H1 (cell line): ENCODE measurements around the gene CMTR1. TPM values are rescaled to one million over a fixed set of nuclear protein-coding genes. Genes with fewer than 3 reads are reported as not detected.

Experiments
- CTCF ChIA-PET: fragments of 300-600 bp; sonication (Branson Sonifier 250); formaldehyde crosslinking; loops from one replicate; lab custom pipeline; 2021; ENCODE audit not compliant: partially characterized antibody; lab: Charles Lee
- POLR2A ChIA-PET: fragments of 300-600 bp; sonication (Branson Sonifier 250); formaldehyde crosslinking; loops from one replicate; lab custom pipeline; 2021; ENCODE audit warnings: inconsistent platforms; ENCODE audit not compliant: partially characterized antibody; lab: Charles Lee
- DNase-seq, 2 experiments: peaks; one replicate each; pipeline versions ENCODE4 v3.0.0 to v3.0.0-alpha.2; 2010 to 2022; ENCODE audit warnings: low spot score in 2 of 2, low read depth in 1 of 2, mixed read lengths in 1 of 2
- FAIRE-seq: peaks from 2 replicates; lab custom pipeline; 2011; peaks lifted over from hg19 to GRCh38; lab: Jason Lieb, UNC
- H2AFZ ChIP-seq: 2 replicates; pipeline ENCODE4 v1.8.1; 2012; ENCODE audit warnings: low read length, inconsistent platforms
- H2AK5ac ChIP-seq: 2 replicates; pipeline ENCODE4 v1.6.1; 2013; ENCODE audit warnings: low read depth, low read length
- H2BK120ac ChIP-seq: replicated peaks from 2 replicates; pipeline ENCODE3; 2013; ENCODE audit warnings: low read depth, low read length, inconsistent platforms
- H2BK12ac ChIP-seq: 2 replicates; pipeline ENCODE4 v1.6.1; 2013; ENCODE audit warnings: low read depth, low read length
- H2BK15ac ChIP-seq: 2 replicates; pipeline ENCODE4 v1.6.1; 2013; ENCODE audit warnings: low read length
- H2BK20ac ChIP-seq: 2 replicates; pipeline ENCODE4 v1.6.1; 2013; ENCODE audit warnings: low read length
- H2BK5ac ChIP-seq: 2 replicates; pipeline ENCODE4 v1.6.1; 2013; ENCODE audit warnings: low read depth, low read length
- H3K14ac ChIP-seq: 2 replicates; pipeline ENCODE4 v1.6.1; 2013; ENCODE audit warnings: inconsistent platforms; ENCODE audit not compliant: insufficient read length
- H3K18ac ChIP-seq: 2 replicates; pipeline ENCODE4 v1.6.1; 2013; ENCODE audit warnings: low read length; ENCODE audit errors: extremely low read depth
- H3K23ac ChIP-seq: 2 replicates; pipeline ENCODE4 v1.6.1; 2013; ENCODE audit warnings: inconsistent platforms; ENCODE audit not compliant: insufficient read length
- H3K23me2 ChIP-seq: 2 replicates; pipeline ENCODE4 v1.6.1; 2013; ENCODE audit warnings: low read depth, low read length
- H3K27ac ChIP-seq: 2 replicates; pipeline ENCODE4 v1.6.1; 2011; ENCODE audit warnings: low read depth, low read length, inconsistent platforms
- H3K27me3 ChIP-seq, 4 experiments: replicated peaks in 1 of 4; 1 replicate in 1 of 4; 2 replicates in 3 of 4; pipeline versions ENCODE4 v1.6.1 to v1.8.1; 2011 to 2013; ENCODE audit warnings: low read length in 3 of 4, mild to moderate bottlenecking in 3 of 4, inconsistent platforms in 2 of 4, mixed read lengths in 2 of 4, moderate library complexity in 1 of 4; ENCODE audit not compliant: control insufficient read depth in 3 of 4, insufficient read depth in 3 of 4; ENCODE audit errors: extremely low read depth in 1 of 4
- H3K36me3 ChIP-seq, 4 experiments: 2 replicates each; pipeline versions ENCODE4 v1.6.1 to v1.8.1; 2011 to 2013; ENCODE audit warnings: mild to moderate bottlenecking in 4 of 4, low read length in 3 of 4, moderate library complexity in 2 of 4, control low read depth in 1 of 4, inconsistent platforms in 1 of 4; ENCODE audit not compliant: insufficient read depth in 4 of 4, control insufficient read depth in 2 of 4
- H3K4ac ChIP-seq: replicated peaks from 2 replicates; pipeline ENCODE3; 2013; ENCODE audit warnings: low read length, low read depth, mixed read lengths, inconsistent platforms; ENCODE audit not compliant: insufficient read length
- H3K4me1 ChIP-seq, 4 experiments: replicated peaks in 1 of 4; 1 replicate in 1 of 4; 2 replicates in 3 of 4; pipeline versions ENCODE4 v1.6.1 to v1.8.1; 2011 to 2013; ENCODE audit warnings: low read length in 3 of 4, inconsistent platforms in 2 of 4, mixed read lengths in 1 of 4; ENCODE audit not compliant: insufficient read depth in 4 of 4, control insufficient read depth in 3 of 4
- H3K4me2 ChIP-seq, 2 experiments: 2 replicates each; pipeline versions ENCODE4 v1.6.1 to v1.8.1; 2011 to 2013; ENCODE audit warnings: low read depth in 2 of 2, low read length in 2 of 2, control low read depth in 1 of 2, inconsistent platforms in 1 of 2, mild to moderate bottlenecking in 1 of 2; ENCODE audit not compliant: insufficient read depth in 1 of 2
- H3K4me3 ChIP-seq, 4 experiments: fragments of 200-600, 300-600 bp in 1 of 4; sonication (generic), shearing (Covaris generic), sonication (Bioruptor Twin) in 1 of 4; 2 replicates each; pipeline versions ENCODE4 v1.5.1 to v1.8.1; 2011 to 2016; ENCODE audit warnings: low read length in 4 of 4, low read depth in 3 of 4, control low read depth in 2 of 4, inconsistent platforms in 2 of 4, mild to moderate bottlenecking in 2 of 4, mixed read lengths in 1 of 4, moderate library complexity in 1 of 4; ENCODE audit not compliant: insufficient read depth in 2 of 4; ENCODE audit errors: extremely low read depth in 1 of 4
- H3K56ac ChIP-seq: replicated peaks from 2 replicates; pipeline ENCODE3; 2013; ENCODE audit warnings: low read depth, mild to moderate bottlenecking, mixed read lengths, low read length, inconsistent platforms; ENCODE audit not compliant: insufficient read length
- H3K79me1 ChIP-seq: 2 replicates; pipeline ENCODE4 v1.6.1; 2013; ENCODE audit warnings: low read depth, low read length, control low read depth
- H3K79me2 ChIP-seq, 2 experiments: 2 replicates each; pipeline versions ENCODE4 v1.6.1 to v1.8.1; 2012 to 2013; ENCODE audit warnings: low read length in 2 of 2, mild to moderate bottlenecking in 2 of 2, inconsistent platforms in 1 of 2; ENCODE audit not compliant: insufficient read depth in 2 of 2, control insufficient read depth in 1 of 2
- H3K9ac ChIP-seq, 4 experiments: replicated peaks in 1 of 4; 1 replicate in 1 of 4; 2 replicates in 3 of 4; pipeline versions ENCODE4 v1.6.1 to v1.8.1; 2011 to 2013; ENCODE audit warnings: low read depth in 3 of 4, low read length in 3 of 4, control low read depth in 2 of 4, mild to moderate bottlenecking in 2 of 4, moderate library complexity in 2 of 4, inconsistent platforms in 1 of 4; ENCODE audit errors: extremely low read depth in 1 of 4
- H3K9me3 ChIP-seq, 2 experiments: 2 replicates each; pipeline versions ENCODE4 v1.6.1 to v1.8.1; 2012 to 2013; ENCODE audit warnings: mild to moderate bottlenecking in 2 of 2, moderate library complexity in 2 of 2, control low read depth in 1 of 2, inconsistent platforms in 1 of 2, low read depth in 1 of 2, low read length in 1 of 2, mixed read lengths in 1 of 2; ENCODE audit not compliant: insufficient read depth in 2 of 2
- H4K20me1 ChIP-seq, 2 experiments: replicated peaks in 1 of 2; 2 replicates each; pipeline versions ENCODE3 to v1.8.1; 2011 to 2013; ENCODE audit warnings: inconsistent platforms in 2 of 2, low read length in 2 of 2, mild to moderate bottlenecking in 1 of 2; ENCODE audit not compliant: insufficient read depth in 2 of 2, control insufficient read depth in 1 of 2
- H4K5ac ChIP-seq: 2 replicates; pipeline ENCODE4 v1.6.1; 2013; ENCODE audit warnings: low read length, low read depth, mixed read lengths, inconsistent platforms; ENCODE audit not compliant: insufficient read length
- H4K8ac ChIP-seq: 2 replicates; pipeline ENCODE4 v1.8.0; 2013; ENCODE audit warnings: mild to moderate bottlenecking, moderate library complexity, low read length, inconsistent platforms; ENCODE audit not compliant: insufficient read depth; ENCODE audit errors: extremely low read depth
- H4K91ac ChIP-seq: replicated peaks from 2 replicates; pipeline ENCODE3; 2013; ENCODE audit warnings: low read length, mixed read lengths, inconsistent platforms; ENCODE audit not compliant: insufficient read length
- BACH1 ChIP-seq: IDR thresholded peaks from 2 replicates; pipeline ENCODE4 v1.6.1; 2012; ENCODE audit warnings: low read length, improper control_type of control experiment
- NANOG ChIP-seq: IDR thresholded peaks from 2 replicates; pipeline ENCODE4 v1.6.1; 2011; ENCODE audit warnings: low read length, low read depth, mild to moderate bottlenecking, inconsistent platforms; ENCODE audit not compliant: insufficient read depth, poor library complexity, severe bottlenecking
- RAD21 ChIP-seq, 2 experiments: IDR thresholded peaks in 1 of 2; conservative IDR thresholded peaks in 1 of 2; 2 replicates each; pipeline ENCODE4 v1.6.1; 2011; ENCODE audit warnings: low read depth in 2 of 2, low read length in 2 of 2, improper control_type of control experiment in 1 of 2, inconsistent platforms in 1 of 2, mild to moderate bottlenecking in 1 of 2, moderate library complexity in 1 of 2
- SIRT6 ChIP-seq: IDR thresholded peaks from one replicate; pipeline ENCODE4 v1.7.1; 2012; ENCODE audit warnings: low read length, inconsistent platforms
- YY1 ChIP-seq: IDR thresholded peaks from 2 replicates; pipeline ENCODE4 v1.6.1; 2011; ENCODE audit warnings: low read depth, mild to moderate bottlenecking, low read length
- WGBS, 2 experiments: shearing (Covaris generic) in 1 of 2; methylation state at CpG; one replicate each; pipeline versions ENCODE4 v1.1.6 to v1.1.7; 2013 to 2015; ENCODE audit warnings: low lambda C conversion rate in 2 of 2, mixed read lengths in 2 of 2, inconsistent platforms in 1 of 2, low coverage in 1 of 2, missing lambda C conversion rate in 1 of 2; ENCODE audit not compliant: insufficient replicate concordance in 2 of 2, insufficient coverage in 1 of 2, insufficient read length in 1 of 2; ENCODE audit errors: extremely low coverage in 1 of 2, missing lambda C conversion rate in 1 of 2; 5-methylcytosine and 5-hydroxymethylcytosine counted together
- polyA plus RNA-seq, 7 experiments: library from polyadenylated mRNA; depleted of rRNA in 3 of 7; stranded (reverse) in 5 of 7; unstranded in 2 of 7; fragments of >200 nt in 5 of 7; fragments of 200-250 nt in 2 of 7; gene quantifications; 1 replicate in 5 of 7; 2 replicates in 1 of 7; 4 replicates in 1 of 7; pipeline versions ENCODE4 v1.2.1 to v1.2.3, GENCODE V29; 2011 to 2013; ENCODE audit warnings: missing spikeins in 2 of 7, mixed read lengths in 2 of 7
- total RNA-seq: library from RNA; stranded (reverse); fragmentation: NEBNext Ultra II Directional; extraction: Animal tissue kit (Norgen Biotek cat#: 25700); gene quantifications from 2 replicates; pipeline ENCODE4 v1.2.1, GENCODE V29; 2021

Gene CMTR1
- total and polyA plus RNA-seq, 2 of the 8 experiments (the other 6 are each of a cell fraction or from before 2014, with no cell fraction given) = 15.2 to 33.1 TPM

GRCh38 chr6:37456816-37457560 lies 24.0 kb downstream of the CMTR1 start:
- no peak overlapping the region for H3K4me2 ChIP-seq
- no peaks in the 10 kb centered on the region for H4K20me1 ChIP-seq
- H3K4me3 ChIP-seq = no peak overlapping the region
- no peak overlapping the region for H2BK15ac ChIP-seq
- no peak overlapping the region for H4K91ac ChIP-seq
- CTCF ChIA-PET = interaction anchor here (0.8 kb wide), 1 partner anchor 196 kb away, joined by 4 read pairs; no protein-coding TSS in a partner anchor
- H4K5ac ChIP-seq = no peak overlapping the region
- H2BK5ac ChIP-seq = no peak overlapping the region
- no peak overlapping the region for H3K56ac ChIP-seq
- H3K36me3 ChIP-seq = peaks cover 9 to 30% (median 25%) of the 10 kb centered on the region in 4 experiments
- H3K14ac ChIP-seq = no peak overlapping the region
- no peak overlapping the region for H2BK20ac ChIP-seq
- no peak overlapping the region for H3K18ac ChIP-seq
- POLR2A ChIA-PET = no interaction called here
- H3K4me1 ChIP-seq = peaks cover 0 to 6% (median 0%) of the 10 kb centered on the region in 4 experiments; a peak in 3 of 7 replicates
- 66% methylated on average over 6 of the region's 6 CpGs; no CpG with 5 or more reads in 1 of the 2 experiments for WGBS, 2 experiments
- no peaks in the 10 kb centered on the region for H3K79me2 ChIP-seq
- H3K27me3 ChIP-seq = no peaks in the 10 kb centered on the region
- TF ChIP-seq SIRT6 = no peak
- TF ChIP-seq RAD21 (IDR thresholded peaks at IDR 0.05 in 1 of 2, conservative IDR thresholded peaks at IDR 0.05 in 1 of 2; ENCODE audit: low read depth in 2 of 2, low read length in 2 of 2) = no peak
- no peak for TF ChIP-seq YY1
- TF ChIP-seq BACH1 = no peak
- no peak for TF ChIP-seq NANOG
- FAIRE-seq = no peak
- no peaks in the 10 kb centered on the region for H3K9me3 ChIP-seq
- no peaks in the 10 kb centered on the region; the same call in 1 of the 2 replicates for H3K79me1 ChIP-seq
- no peak overlapping the region for H2AFZ ChIP-seq
- H3K23ac ChIP-seq = no peak overlapping the region
- no peak overlapping the region for H4K8ac ChIP-seq
- H3K23me2 ChIP-seq = no peaks in the 10 kb centered on the region
- H2BK12ac ChIP-seq = no peak overlapping the region
- H3K4ac ChIP-seq = no peak overlapping the region
- no peak for DNase-seq
- H2AK5ac ChIP-seq = no peak overlapping the region
- H2BK120ac ChIP-seq = no peak overlapping the region
- no peak overlapping the region for H3K27ac ChIP-seq
- H3K9ac ChIP-seq = no peak overlapping the region
